GM19193 (cell line): ENCODE measurements around the gene CCDC57.

ENCODE experiments used
- POLR2A ChIP-seq: IDR thresholded peaks from 4 replicates; pipeline ENCODE4 v1.6.1; 2011; ENCODE audit not compliant: insufficient read depth, insufficient read length; ENCODE audit errors: extremely low read depth

The CCDC57 gene

GRCh38 chr17:82056729-82057621, 155.7 kb downstream of the CCDC57 start:
- TF ChIP-seq POLR2A, result no peak

GRCh38 chr17:82055965-82056728, 156.5 kb downstream of the CCDC57 start:
- TF ChIP-seq POLR2A, result peak; percentile 30

GRCh38 chr17:82055023-82055964, 157.3 kb downstream of the CCDC57 start:
- TF ChIP-seq POLR2A, result no peak

- no peak for TF ChIP-seq POLR2A
These were observed 158.2 kb downstream of the CCDC57 start for GRCh38 chr17:82054351-82055022.

- TF ChIP-seq POLR2A, result no peak
These were observed 158.9 kb downstream of the CCDC57 start for GRCh38 chr17:82053556-82054263.

GRCh38 chr17:82053130-82053529, 159.5 kb downstream of the CCDC57 start:
- TF ChIP-seq POLR2A, result no peak

GRCh38 chr17:82052638-82053059, 160.0 kb downstream of the CCDC57 start:
- no peak for TF ChIP-seq POLR2A

GRCh38 chr17:82051776-82052637, 160.6 kb downstream of the CCDC57 start, which contains the start of the genes GPS1 and RFNG:
GPS1 (plus strand) TSS chr17:82051898; CDS start chr17:82051932, 34 bp downstream.
RFNG (minus strand) TSS chr17:82051811; CDS start chr17:82051766, 45 bp downstream.
- peak; percentile 52 for TF ChIP-seq POLR2A
